ENCODE data around the gene FOXA1.

- TF ChIP-seq CTCF (conservative IDR thresholded peaks at IDR 0.05; ENCODE audit: low read depth, low read length) (no peak), EZH2 (IDR thresholded peaks at IDR 0.05; ENCODE audit: borderline replicate concordance, low read depth, low read length, poor library complexity, severe bottlenecking) (no peak)
These were observed 15.8 kb downstream of the FOXA1 start for GRCh38 chr14:37579274-37579673.

All from A673 (cell line).